GM18508 (cell line): ENCODE data around the gene SLAIN2.
"Not testable (repeated sequence)": the region's sequence is repeated elsewhere in the genome, so short reads cannot be mapped to it uniquely, and the experiment has no call there.

Experiments
- ATAC-seq: cut with Tn5 transposase; IDR thresholded peaks from one replicate; pipeline ENCODE4 v1.9.1; 2021; ENCODE audit warnings: moderate number of reproducible peaks; ENCODE audit not compliant: insufficient read depth, unreplicated experiment

Gene SLAIN2

DNA sequence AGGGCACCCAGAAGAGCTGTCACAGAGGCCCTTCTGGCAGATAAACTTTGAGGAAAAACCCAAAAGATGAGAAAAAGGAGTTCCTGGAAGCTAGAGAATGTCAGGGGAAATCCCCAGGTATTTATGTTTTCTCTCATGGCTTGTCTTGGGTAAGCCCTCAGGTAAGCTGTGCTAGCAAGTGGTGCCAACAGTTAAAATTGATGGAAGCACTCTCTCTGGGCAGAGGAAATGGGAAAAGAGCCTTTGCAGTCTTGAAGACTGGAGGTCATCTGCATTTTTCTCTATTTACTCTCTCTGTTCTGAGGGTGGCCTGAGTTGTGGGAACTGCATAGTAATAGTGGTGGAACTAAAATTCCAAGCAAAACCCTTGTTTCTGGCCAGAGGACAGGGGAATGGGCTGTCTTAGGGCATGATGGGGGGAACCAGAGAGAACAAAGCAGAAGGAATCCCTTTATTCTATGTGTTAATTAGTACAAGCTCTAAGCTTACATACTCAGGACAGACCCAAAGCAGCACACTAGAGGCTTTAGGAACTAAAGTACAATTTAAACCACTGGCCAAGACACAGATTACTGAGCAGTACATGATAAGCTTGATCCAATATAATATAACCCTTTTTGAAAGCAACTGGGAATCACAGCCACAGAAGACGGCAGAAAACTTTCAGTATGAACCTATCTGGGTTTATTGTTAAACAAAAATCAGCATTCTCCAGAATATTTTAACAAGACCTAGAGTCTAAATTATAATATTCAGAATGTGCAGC lies 88.6 kb downstream of the SLAIN2 start:
- ATAC-seq: no peak

DNA sequence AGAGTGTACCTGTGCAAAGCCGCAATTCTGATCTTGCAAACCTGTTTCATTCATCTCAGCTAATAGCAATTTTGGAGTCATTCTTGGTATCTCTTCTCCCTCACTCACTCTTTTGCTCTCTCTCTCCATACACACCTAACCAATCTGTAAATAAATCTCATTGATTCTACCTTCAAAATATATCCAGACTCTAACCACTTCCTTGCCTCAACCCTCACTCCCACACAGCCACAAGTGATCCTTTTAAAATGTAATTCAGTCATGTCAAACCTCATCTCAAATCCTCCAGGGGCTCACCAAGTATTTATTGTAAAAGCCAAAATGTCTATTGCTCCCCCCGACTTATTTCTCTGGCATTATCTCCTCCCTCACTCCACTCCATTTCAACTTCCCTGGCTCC lies 90.1 kb downstream of the SLAIN2 start:
- no peak for ATAC-seq

DNA sequence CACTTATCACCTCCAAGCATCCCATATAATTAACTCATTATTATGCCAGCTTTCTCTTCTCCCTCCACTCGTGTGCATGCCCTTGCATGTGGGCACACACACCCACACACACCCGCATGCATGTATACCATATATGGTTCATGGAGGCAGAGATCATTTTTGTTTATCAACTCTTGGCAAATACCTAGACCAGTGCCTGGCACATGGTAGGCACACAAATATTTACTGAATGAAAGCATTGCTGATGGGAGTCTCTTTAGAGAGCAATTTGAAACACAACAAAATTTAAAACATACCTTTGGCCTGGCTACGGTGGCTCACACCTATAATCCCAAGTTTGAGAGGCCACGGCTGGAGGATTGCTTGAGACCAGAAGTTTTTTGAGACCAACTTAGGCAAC lies 90.7 kb downstream of the SLAIN2 start:
- no peak for ATAC-seq

DNA sequence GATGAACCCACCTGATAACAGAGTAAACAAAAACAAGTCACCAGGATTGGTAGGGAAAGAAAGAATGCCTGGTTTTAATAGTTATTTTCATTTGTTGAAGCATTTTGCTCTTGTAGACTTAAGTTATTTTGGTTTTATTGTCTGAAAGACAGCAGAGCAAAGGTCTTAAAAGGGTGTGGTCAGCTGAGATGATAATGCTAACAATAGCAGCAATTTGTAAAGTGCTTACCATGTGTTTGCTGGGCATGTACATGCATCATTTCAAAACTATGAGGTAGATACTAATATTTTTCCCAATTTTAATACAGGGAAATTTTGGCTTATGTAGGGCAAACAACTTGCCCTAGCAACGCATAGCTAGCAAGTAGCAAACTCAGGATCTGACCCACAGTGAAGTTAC lies 95.0 kb downstream of the SLAIN2 start:
- ATAC-seq: no peak

DNA sequence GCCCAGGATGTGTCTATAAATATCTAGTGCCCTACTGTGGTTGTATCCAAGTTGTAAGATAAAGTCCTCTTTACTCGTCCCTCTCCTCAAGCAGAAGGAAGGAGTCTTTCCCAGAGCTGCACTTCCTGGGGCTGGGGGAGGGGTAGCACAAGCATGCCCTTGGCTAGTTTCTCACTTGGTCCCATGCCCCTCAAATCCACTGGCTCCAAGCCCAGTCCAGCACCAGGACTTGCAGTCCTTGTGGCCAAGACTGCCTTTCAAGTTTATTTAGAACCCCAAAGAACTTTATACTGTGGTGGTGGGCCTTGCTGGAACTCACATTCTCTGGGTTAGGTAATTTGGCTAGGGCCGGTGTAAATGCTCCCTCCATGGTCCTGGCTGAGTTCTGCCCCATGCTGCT lies 98.7 kb downstream of the SLAIN2 start:
- no peak for ATAC-seq

DNA sequence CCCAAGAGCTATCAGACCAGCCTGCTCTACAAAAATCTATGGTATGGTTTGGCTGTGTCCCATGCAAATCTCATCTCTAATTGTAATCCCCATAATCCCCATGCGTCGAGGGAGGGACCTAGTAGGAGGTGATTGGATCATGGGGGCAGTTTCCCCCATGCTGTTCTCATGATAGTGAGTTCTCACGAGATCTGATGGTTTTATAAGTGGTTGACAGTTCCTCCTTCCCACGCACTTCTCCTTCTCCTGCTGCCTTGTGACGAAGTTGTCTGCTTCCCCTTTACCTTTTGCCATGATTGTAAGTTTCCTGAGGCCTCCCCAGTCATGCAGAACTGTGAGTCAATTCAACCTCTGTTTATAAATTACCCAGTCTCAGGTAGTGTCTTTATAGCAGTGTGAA lies 99.6 kb downstream of the SLAIN2 start:
- ATAC-seq: not testable (repeated sequence)

DNA sequence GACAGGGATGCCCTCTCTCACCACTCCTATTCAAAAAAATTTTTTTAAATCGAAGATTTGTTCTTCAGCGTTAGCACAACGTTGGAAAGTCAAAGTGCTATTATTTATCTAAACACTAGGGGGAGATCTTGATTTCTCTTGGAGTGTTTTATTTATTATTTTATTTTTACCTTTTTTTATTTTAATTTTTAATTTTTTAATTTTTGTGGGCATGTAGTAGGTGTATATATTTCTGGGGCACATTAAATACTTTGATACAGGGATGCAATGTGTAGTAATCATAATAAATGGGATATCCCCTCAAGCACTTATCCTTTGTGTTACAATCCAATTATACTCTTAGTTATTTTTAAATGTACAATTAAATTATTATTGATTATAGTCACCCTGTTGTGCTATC lies 104.4 kb downstream of the SLAIN2 start:
- no peak for ATAC-seq

DNA sequence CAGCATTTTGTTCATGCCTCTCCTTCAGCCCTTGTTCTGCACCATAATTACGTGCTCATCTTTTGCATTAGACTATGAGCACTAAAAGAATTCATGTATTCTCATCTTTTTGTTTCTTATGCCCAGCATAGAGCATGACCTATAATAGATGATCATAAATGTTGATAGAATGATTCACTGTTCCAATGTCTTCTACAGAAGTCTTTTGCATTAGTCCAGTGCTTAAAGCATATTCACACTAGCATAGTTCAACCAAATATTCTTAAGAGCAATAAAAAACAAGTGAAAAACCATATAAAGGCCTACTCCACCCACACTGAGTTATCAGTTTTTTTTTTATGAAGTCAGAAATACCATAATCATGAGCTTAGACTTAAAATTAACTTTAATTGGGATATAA lies 105.3 kb downstream of the SLAIN2 start:
- no peak for ATAC-seq

DNA sequence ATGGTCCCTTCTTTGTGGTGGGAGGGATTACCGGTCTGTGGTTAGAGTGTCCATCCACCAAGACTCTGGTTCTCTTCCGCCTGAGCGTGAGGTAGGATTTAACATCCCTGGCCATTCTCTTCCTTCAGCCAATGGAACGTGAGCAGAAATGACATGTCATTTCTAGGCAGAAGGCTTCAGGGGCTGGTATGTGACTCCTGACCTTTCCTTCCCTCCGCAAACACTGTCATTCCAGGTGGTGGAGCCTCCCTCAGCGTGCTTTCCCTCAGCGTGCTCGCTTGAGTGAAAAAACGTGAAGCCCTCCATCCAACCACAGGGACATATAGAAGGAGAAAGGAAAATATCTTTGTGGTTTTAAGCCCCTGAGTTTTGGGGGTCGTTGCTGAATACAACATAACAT lies 107.8 kb downstream of the SLAIN2 start:
- no peak for ATAC-seq

DNA sequence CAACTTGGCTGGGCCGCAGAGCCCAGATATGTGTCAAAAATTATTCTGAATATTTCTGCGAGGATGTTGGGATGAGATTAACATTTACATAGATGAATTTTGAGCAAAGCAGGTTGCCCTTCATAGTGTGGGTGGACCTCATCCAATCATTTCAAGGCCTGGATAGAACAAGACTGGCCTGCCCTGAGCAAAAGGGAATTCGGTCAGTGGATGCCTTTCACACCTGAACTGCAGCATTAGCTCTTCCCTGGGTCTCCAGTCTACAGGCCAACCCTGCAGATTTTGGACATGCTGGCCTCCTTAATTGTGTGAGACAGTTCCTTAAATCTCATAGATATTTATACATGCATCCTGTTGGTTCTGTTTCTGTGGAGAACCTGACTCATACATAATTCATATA lies 109.4 kb downstream of the SLAIN2 start:
- no peak for ATAC-seq

DNA sequence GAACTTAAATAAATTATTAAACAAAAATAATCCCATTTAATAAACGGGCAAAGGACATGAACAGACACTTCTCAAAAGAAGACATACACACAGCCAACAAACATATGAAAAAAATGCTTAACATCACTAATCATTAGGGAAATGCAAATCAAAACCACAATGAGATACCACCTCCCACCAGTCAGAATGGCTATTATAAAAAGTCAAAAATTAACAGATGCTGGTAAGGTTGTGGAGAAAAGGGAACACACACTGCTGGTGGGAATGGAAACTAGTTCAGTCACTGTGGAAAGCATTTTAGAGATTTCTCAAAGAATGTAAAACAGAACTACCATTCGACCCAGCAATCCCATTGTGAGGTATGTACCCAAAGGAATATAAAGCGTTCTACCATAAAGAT lies 110.3 kb downstream of the SLAIN2 start:
- ATAC-seq: not testable (repeated sequence)

DNA sequence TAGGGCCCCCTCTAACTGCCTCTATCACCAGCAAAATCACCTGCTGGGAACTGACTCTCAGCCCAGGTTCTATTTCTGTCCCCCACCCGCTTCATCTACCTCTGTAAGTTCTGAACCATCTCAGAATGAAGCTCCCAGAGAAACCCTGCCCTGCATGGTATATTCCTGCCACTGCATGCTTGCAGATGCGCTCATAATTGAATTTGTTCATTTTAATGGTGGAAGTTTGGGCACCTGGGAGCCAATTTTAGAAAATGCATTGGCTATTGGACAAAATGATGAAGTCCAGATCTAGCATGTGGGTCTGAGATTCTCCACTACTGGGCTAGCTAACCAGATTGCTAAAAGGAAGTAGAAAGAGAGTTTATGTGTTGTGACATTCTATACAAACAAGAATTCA lies 113.3 kb downstream of the SLAIN2 start:
- no peak for ATAC-seq

DNA sequence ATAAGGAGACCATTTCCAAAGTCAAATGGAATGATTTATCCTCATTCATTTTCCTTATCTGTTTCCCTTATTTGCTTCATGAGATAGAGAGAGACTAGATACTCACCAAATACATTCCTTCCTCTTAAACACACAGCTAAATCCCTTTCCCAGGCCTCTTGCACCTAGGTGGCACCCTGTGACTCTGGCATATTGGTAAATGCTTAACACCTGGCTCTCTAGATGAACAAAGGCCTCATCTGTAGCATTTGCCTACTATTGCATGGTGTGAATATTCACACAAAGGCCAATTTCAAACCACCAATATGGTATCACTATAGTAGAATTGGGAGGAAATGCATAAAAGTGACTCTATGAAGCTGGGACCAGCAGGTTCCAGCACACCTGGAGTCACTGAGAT lies 119.7 kb downstream of the SLAIN2 start:
- no peak for ATAC-seq

DNA sequence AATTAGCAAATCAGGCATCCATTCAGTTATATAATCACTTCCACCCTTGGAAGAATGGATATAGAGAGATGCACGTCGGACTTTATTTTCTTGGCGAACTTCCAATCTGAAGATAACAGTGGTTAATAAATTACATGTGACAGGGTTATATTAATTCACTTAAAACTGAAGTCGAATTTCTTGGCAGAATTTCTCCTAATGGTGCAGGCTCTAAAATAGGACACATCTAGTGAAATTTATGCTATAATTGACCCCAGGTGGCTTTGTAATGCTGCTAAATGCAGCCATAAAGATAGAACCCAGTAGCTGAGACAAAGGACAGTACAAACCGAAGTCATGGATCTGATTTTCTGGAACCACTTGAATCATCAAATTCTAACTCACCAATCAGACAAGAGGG lies 121.0 kb downstream of the SLAIN2 start:
- no peak for ATAC-seq

DNA sequence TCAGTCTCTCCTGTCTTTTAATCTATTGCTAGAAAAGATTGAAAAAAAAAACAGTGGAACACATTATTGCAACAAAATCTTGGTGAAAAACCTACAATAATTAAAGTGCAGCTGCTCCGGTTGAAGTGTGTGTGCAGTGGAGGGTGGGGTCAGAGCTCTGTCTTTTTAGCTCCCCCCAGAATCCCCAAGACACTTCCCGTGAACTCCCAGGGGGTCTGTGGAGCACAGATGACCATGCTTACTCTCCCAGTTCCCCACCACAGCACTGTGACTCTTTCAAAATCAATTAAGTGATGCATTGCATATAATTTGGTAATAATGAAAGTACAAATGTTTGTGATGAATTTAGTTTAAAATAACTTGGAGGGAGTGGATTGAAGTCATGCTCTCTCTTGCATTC lies 126.1 kb downstream of the SLAIN2 start:
- ATAC-seq: no peak

DNA sequence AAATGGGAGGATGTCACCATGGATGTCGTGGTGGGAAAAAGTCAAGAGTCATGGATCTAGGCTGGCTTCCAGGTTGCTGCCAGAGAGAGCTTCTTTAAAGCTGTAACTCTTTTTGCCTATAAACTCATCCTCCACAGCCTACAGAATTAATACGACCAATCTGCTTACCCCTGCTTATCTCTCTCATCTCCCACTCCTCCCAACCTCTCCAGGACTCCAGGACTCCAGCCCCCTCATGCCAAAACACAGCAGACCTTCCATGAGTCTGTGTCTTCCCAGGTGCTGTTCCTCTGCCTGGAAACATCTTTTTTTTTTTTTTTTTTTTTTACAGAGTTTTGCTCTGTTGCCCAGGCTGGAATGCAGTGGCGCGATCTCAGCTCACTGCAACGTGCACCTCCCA lies 126.6 kb downstream of the SLAIN2 start:
- no peak for ATAC-seq

DNA sequence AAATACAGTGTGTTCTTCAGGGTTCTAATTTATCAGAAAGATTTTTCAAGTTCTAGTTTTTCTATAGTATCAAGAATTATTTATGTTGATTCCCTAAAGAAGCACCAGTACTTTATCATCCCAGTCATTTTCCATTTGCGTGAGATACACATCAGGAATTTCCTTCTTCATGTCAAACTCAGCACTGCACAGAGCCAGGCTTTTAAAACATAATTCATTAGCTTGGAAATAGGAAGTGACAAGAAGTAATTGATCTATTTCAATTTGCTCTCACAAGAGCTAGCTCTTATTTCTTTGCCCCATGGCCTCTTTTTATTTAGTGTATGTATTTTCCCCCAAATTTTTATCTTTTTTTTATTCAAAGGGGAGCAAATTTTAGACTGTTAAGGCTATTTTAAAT lies 128.8 kb downstream of the SLAIN2 start:
- no peak for ATAC-seq

DNA sequence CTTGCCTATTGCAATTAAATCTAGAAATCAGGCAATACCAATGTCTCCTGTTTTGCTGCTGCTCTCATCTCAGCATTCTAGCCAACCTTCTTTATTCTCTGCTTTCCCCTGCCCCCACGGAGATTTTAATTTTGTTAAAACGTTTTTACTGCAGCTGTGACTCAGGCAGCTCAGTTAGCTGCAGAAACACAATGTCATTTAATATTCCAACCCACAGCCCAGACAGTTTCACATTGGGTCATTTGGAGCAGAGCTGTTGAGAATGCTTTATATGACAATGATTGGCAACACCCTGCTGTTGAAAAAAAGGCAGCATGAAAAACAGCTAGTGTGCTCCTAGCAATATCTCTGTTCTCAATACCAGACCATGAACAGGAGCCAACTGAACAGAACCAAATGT lies 129.2 kb downstream of the SLAIN2 start:
- no peak for ATAC-seq

DNA sequence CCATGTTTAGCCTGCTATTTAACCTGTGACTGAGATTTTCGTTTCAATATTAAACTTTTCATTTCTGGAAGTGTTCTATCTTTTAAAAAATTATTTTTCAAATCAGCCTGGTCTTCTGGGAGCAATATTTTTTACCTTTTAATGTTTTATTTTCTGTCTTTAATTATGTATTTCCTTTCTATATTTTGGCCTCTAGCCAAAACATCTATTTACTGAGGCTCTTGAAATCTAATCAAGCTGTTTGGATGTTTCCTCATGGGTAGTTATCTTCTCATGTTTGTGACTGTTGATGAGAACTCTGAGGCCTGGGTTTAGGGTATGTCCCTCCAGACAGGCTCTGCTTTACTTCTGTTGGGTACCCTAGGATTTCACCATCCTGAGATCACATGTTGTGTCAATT lies 131.5 kb downstream of the SLAIN2 start:
- ATAC-seq: no peak

DNA sequence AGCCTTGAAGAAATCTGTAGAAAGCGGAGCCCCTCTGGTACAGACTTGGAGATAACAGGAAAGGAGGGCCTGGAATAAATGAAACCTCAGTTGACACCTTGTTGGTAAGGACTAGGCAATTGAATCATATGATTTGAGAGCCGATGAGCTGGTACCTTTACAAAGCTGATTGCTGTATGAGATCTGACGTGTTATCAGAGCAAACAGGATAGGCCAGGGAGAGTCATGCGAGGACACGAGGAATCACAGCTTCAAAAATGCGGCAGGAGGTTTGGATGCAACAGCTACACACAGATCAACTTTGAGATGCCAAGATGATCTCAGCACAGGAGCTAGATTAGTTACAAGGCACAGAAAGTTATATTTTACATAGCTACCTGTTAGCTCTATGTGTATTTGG lies 134.4 kb downstream of the SLAIN2 start:
- no peak for ATAC-seq
